Stomach (tissue), 4 donors: ENCODE measurements around the gene STMN3.

ENCODE experiments used
- POLR2A ChIP-seq, 4 donors: fragments of 450-650 bp; IDR thresholded peaks; one replicate each; pipeline ENCODE4 v1.6.1; 2016; ENCODE audit warnings: antibody characterized with exemption in 4 of 4, control low read depth in 2 of 4, mild to moderate bottlenecking in 1 of 4, moderate library complexity in 1 of 4
- TF ChIP-seq, protein P1 (sequence below), 7 experiments: fragments of 450-650 bp in 4 of 7; fragments of 200-600 bp in 3 of 7; sonication (generic) in 3 of 7; IDR thresholded peaks; one replicate each; pipeline ENCODE4 v1.5.1; 2016 to 2019; ENCODE audit warnings: antibody characterized with exemption in 7 of 7, control low read depth in 2 of 7, mild to moderate bottlenecking in 1 of 7

DNA sequence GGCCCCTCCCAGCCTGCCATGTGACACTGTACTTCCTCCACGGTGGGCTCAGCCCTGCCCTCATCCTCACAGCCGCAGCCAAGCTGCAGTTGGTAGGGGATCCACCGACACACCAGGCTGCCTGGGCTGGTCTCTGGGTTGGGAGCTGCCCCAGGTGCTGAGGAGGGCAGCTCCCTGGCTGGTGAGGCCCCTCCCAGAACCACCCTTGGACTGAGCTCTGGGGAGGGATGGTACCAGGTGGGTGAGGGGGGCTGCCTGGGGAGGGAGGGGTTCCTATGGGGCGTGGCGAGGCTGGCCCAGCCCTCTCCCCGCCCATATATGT lies 43.0 kb upstream of the STMN3 start:
- TF ChIP-seq, protein P1, sequence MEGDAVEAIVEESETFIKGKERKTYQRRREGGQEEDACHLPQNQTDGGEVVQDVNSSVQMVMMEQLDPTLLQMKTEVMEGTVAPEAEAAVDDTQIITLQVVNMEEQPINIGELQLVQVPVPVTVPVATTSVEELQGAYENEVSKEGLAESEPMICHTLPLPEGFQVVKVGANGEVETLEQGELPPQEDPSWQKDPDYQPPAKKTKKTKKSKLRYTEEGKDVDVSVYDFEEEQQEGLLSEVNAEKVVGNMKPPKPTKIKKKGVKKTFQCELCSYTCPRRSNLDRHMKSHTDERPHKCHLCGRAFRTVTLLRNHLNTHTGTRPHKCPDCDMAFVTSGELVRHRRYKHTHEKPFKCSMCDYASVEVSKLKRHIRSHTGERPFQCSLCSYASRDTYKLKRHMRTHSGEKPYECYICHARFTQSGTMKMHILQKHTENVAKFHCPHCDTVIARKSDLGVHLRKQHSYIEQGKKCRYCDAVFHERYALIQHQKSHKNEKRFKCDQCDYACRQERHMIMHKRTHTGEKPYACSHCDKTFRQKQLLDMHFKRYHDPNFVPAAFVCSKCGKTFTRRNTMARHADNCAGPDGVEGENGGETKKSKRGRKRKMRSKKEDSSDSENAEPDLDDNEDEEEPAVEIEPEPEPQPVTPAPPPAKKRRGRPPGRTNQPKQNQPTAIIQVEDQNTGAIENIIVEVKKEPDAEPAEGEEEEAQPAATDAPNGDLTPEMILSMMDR (IDR thresholded peaks at IDR 0.05) = no peak
- no peak for TF ChIP-seq POLR2A (IDR thresholded peaks at IDR 0.05)
